ENCODE results near the gene BACE1. TPM values are rescaled to one million over a fixed set of nuclear protein-coding genes. Genes with fewer than 3 reads are reported as not detected.
A peak's percentile ranks its signal among the peaks of the same experiment; 100 is the strongest.

The BACE1 gene
- total RNA-seq, 1 donor, result 45.6 TPM

- TF ChIP-seq, protein P1, sequence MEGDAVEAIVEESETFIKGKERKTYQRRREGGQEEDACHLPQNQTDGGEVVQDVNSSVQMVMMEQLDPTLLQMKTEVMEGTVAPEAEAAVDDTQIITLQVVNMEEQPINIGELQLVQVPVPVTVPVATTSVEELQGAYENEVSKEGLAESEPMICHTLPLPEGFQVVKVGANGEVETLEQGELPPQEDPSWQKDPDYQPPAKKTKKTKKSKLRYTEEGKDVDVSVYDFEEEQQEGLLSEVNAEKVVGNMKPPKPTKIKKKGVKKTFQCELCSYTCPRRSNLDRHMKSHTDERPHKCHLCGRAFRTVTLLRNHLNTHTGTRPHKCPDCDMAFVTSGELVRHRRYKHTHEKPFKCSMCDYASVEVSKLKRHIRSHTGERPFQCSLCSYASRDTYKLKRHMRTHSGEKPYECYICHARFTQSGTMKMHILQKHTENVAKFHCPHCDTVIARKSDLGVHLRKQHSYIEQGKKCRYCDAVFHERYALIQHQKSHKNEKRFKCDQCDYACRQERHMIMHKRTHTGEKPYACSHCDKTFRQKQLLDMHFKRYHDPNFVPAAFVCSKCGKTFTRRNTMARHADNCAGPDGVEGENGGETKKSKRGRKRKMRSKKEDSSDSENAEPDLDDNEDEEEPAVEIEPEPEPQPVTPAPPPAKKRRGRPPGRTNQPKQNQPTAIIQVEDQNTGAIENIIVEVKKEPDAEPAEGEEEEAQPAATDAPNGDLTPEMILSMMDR (IDR thresholded peaks at IDR 0.05; ENCODE audit: extremely low read depth, low read depth, low read length), result no peak
- DNase-seq (ENCODE audit: insufficient read length, low spot score, missing footprints), result peak; percentile 94
- no peak overlapping the region for H3K4me3 ChIP-seq (ENCODE audit: insufficient read depth, low read length)
These were observed 59.5 kb downstream of the BACE1 start for GRCh38 chr11:117256573-117256972.

DNA sequence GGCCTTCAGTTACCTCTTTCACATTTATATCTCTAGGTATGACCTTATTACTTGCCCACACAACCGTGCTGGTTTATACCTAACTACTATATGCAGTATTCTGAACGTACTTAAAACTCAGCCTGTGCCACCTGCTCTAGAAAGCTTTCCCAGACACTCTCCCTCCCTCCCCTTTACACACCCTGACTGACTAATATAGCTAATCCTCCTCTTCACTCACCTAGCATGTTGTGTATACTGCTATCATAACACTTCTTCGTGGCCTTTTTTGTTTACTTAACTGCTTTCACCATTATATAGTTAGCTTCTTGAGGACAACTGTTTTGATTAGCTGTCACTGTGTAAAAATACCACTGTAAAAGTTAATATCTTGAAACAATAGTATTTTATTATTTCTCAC, 60.1 kb downstream of the BACE1 start:
- peak overlapping the region; percentile 17 for H3K27ac ChIP-seq (ENCODE audit: low read depth, low read length)
- H2AFZ ChIP-seq (ENCODE audit: low read length), result no peak overlapping the region
- peaks cover 24% of the 10 kb centered on the region for H3K4me1 ChIP-seq (ENCODE audit: insufficient read depth, low read length)
- H3K4me3 ChIP-seq (ENCODE audit: insufficient read depth, low read length), result no peak overlapping the region
- no peak overlapping the region for H3K4me2 ChIP-seq (ENCODE audit: insufficient read depth, low read length)
- H3K36me3 ChIP-seq (ENCODE audit: insufficient read depth, low read length), result peaks cover 8% of the 10 kb centered on the region
- no peaks in the 10 kb centered on the region for H4K20me1 ChIP-seq (ENCODE audit: insufficient read depth, low read length)
- H3K79me2 ChIP-seq (ENCODE audit: insufficient read depth, low read length), result no peaks in the 10 kb centered on the region
- DNase-seq (ENCODE audit: insufficient read length, low spot score, missing footprints), result no peak
- H3K9me3 ChIP-seq (ENCODE audit: low read depth, low read length), result no peaks in the 10 kb centered on the region
- H3K27me3 ChIP-seq (ENCODE audit: insufficient read depth, low read length), result no peaks in the 10 kb centered on the region
- TF ChIP-seq, protein P1 (IDR thresholded peaks at IDR 0.05; ENCODE audit: extremely low read depth, low read depth, low read length), result no peak

More at GRCh38 chr11:117256573-117256972, 59.5 kb downstream of the BACE1 start:
- H3K27ac ChIP-seq (ENCODE audit: low read depth, low read length), result peak overlapping the region; percentile 17
- H3K36me3 ChIP-seq (ENCODE audit: insufficient read depth, low read length), result peaks cover 8% of the 10 kb centered on the region
- no peaks in the 10 kb centered on the region for H3K9me3 ChIP-seq (ENCODE audit: low read depth, low read length)
- H3K4me1 ChIP-seq (ENCODE audit: insufficient read depth, low read length), result peaks cover 24% of the 10 kb centered on the region
- H3K27me3 ChIP-seq (ENCODE audit: insufficient read depth, low read length), result no peaks in the 10 kb centered on the region
- no peak overlapping the region for H3K4me2 ChIP-seq (ENCODE audit: insufficient read depth, low read length)
- H4K20me1 ChIP-seq (ENCODE audit: insufficient read depth, low read length), result no peaks in the 10 kb centered on the region
- no peak overlapping the region for H2AFZ ChIP-seq (ENCODE audit: low read length)
- H3K79me2 ChIP-seq (ENCODE audit: insufficient read depth, low read length), result no peaks in the 10 kb centered on the region

- H3K27me3 ChIP-seq (ENCODE audit: insufficient read depth, low read length), result no peaks in the 10 kb centered on the region
- TF ChIP-seq, protein P1 (IDR thresholded peaks at IDR 0.05; ENCODE audit: extremely low read depth, low read depth, low read length), result no peak
- no peaks in the 10 kb centered on the region for H4K20me1 ChIP-seq (ENCODE audit: insufficient read depth, low read length)
- peaks cover 26% of the 10 kb centered on the region for H3K36me3 ChIP-seq (ENCODE audit: insufficient read depth, low read length)
- no peaks in the 10 kb centered on the region for H3K9me3 ChIP-seq (ENCODE audit: low read depth, low read length)
- H3K4me2 ChIP-seq (ENCODE audit: insufficient read depth, low read length), result no peak overlapping the region
- no peak overlapping the region for H3K27ac ChIP-seq (ENCODE audit: low read depth, low read length)
- peaks cover 4% of the 10 kb centered on the region for H3K4me1 ChIP-seq (ENCODE audit: insufficient read depth, low read length)
- H2AFZ ChIP-seq (ENCODE audit: low read length), result no peak overlapping the region
- H3K79me2 ChIP-seq (ENCODE audit: insufficient read depth, low read length), result no peaks in the 10 kb centered on the region
- DNase-seq (ENCODE audit: insufficient read length, low spot score, missing footprints), result no peak
- no peak overlapping the region for H3K4me3 ChIP-seq (ENCODE audit: insufficient read depth, low read length)
These were observed 64.5 kb downstream of the BACE1 start for GRCh38 chr11:117251506-117251905.

GRCh38 chr11:117249571-117249970, 66.5 kb downstream of the BACE1 start:
- TF ChIP-seq, protein P1 (IDR thresholded peaks at IDR 0.05; ENCODE audit: extremely low read depth, low read depth, low read length), result no peak
- H3K4me2 ChIP-seq (ENCODE audit: insufficient read depth, low read length), result no peak overlapping the region
- H3K27ac ChIP-seq (ENCODE audit: low read depth, low read length), result no peak overlapping the region
- no peaks in the 10 kb centered on the region for H3K9me3 ChIP-seq (ENCODE audit: low read depth, low read length)
- H3K36me3 ChIP-seq (ENCODE audit: insufficient read depth, low read length), result peaks cover 38% of the 10 kb centered on the region
- no peak for DNase-seq (ENCODE audit: insufficient read length, low spot score, missing footprints)
- no peaks in the 10 kb centered on the region for H4K20me1 ChIP-seq (ENCODE audit: insufficient read depth, low read length)
- H3K79me2 ChIP-seq (ENCODE audit: insufficient read depth, low read length), result no peaks in the 10 kb centered on the region
- H3K4me1 ChIP-seq (ENCODE audit: insufficient read depth, low read length), result no peaks in the 10 kb centered on the region
- H2AFZ ChIP-seq (ENCODE audit: low read length), result no peak overlapping the region
- no peaks in the 10 kb centered on the region for H3K27me3 ChIP-seq (ENCODE audit: insufficient read depth, low read length)
- no peak overlapping the region for H3K4me3 ChIP-seq (ENCODE audit: insufficient read depth, low read length)

All from osteoblast (primary cell).